Keratinocyte (primary cell): ENCODE results near the gene SLC7A14.

ENCODE experiments used
- EZH2 ChIP-seq: IDR thresholded peaks from one replicate; pipeline ENCODE4 v1.6.1; 2012; ENCODE audit warnings: inconsistent platforms, mild to moderate bottlenecking, low read length, moderate library complexity
- TF ChIP-seq, protein P1 (sequence below), 3 experiments: IDR thresholded peaks in 1 of 3; conservative IDR thresholded peaks in 1 of 3; optimal IDR thresholded peaks in 1 of 3; 2 replicates in 2 of 3; 3 replicates in 1 of 3; pipeline versions ENCODE3 to v1.5.1; 2011; ENCODE audit warnings: low read length in 3 of 3, mild to moderate bottlenecking in 3 of 3, moderate library complexity in 2 of 3, control low read depth in 1 of 3, inconsistent platforms in 1 of 3; ENCODE audit not compliant: insufficient read depth in 2 of 3; ENCODE audit errors: extremely low read depth in 1 of 3

GRCh38 chr3:170490828-170491560 is 94.9 kb downstream of the SLC7A14 start:
- TF ChIP-seq, protein P1, sequence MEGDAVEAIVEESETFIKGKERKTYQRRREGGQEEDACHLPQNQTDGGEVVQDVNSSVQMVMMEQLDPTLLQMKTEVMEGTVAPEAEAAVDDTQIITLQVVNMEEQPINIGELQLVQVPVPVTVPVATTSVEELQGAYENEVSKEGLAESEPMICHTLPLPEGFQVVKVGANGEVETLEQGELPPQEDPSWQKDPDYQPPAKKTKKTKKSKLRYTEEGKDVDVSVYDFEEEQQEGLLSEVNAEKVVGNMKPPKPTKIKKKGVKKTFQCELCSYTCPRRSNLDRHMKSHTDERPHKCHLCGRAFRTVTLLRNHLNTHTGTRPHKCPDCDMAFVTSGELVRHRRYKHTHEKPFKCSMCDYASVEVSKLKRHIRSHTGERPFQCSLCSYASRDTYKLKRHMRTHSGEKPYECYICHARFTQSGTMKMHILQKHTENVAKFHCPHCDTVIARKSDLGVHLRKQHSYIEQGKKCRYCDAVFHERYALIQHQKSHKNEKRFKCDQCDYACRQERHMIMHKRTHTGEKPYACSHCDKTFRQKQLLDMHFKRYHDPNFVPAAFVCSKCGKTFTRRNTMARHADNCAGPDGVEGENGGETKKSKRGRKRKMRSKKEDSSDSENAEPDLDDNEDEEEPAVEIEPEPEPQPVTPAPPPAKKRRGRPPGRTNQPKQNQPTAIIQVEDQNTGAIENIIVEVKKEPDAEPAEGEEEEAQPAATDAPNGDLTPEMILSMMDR (optimal IDR thresholded peaks at IDR 0.05 in 1 of 3, IDR thresholded peaks at IDR 0.05 in 1 of 3, conservative IDR thresholded peaks at IDR 0.05 in 1 of 3; ENCODE audit: extremely low read depth in 1 of 3, insufficient read depth in 2 of 3, low read length in 3 of 3): no peak
- TF ChIP-seq EZH2: no peak
